Keratinocyte (primary cell): ENCODE results near the gene RC3H1. TPM values are rescaled to one million over a fixed set of nuclear protein-coding genes. Genes with fewer than 3 reads are reported as not detected.

Experiments
- DNase-seq: peaks from one replicate; pipeline ENCODE4 v3.0.0-alpha.2; 2011; ENCODE audit warnings: low read depth, missing footprints, low spot score
- FAIRE-seq: peaks from 2 replicates; lab custom pipeline; 2011; peaks lifted over from hg19 to GRCh38; lab: Jason Lieb, UNC
- H2AFZ ChIP-seq: 2 replicates; pipeline ENCODE4 v1.6.0; 2012; ENCODE audit warnings: low read length, control low read depth, inconsistent platforms; ENCODE audit not compliant: control insufficient read depth
- H3K27ac ChIP-seq: 2 replicates; pipeline ENCODE4 v1.5.1; 2011; ENCODE audit warnings: low read length; ENCODE audit not compliant: control insufficient read depth, insufficient read depth
- H3K27me3 ChIP-seq: 3 replicates; pipeline ENCODE4 v1.6.0; 2011; ENCODE audit warnings: low read length; ENCODE audit not compliant: control insufficient read depth, insufficient read depth; ENCODE audit errors: extremely low read depth
- H3K36me3 ChIP-seq, 2 experiments: 2 replicates in 1 of 2; 3 replicates in 1 of 2; pipeline ENCODE4 v1.5.1; 2011; ENCODE audit warnings: low read length in 2 of 2, mild to moderate bottlenecking in 1 of 2; ENCODE audit not compliant: control insufficient read depth in 2 of 2, insufficient read depth in 2 of 2; ENCODE audit errors: extremely low read depth in 1 of 2
- H3K4me1 ChIP-seq: 3 replicates; pipeline ENCODE4 v1.5.1; 2011; ENCODE audit warnings: low read length; ENCODE audit not compliant: control insufficient read depth, insufficient read depth; ENCODE audit errors: extremely low read depth
- H3K4me2 ChIP-seq: 3 replicates; pipeline ENCODE4 v1.6.0; 2011; ENCODE audit warnings: low read depth, low read length; ENCODE audit not compliant: control insufficient read depth, insufficient read depth; ENCODE audit errors: extremely low read depth
- H3K4me3 ChIP-seq, 3 experiments: fragments of 200-600 bp in 1 of 3; sonication (generic) in 1 of 3; 2 replicates in 2 of 3; 3 replicates in 1 of 3; pipeline ENCODE4 v1.5.1; 2011 to 2016; ENCODE audit warnings: low read length in 3 of 3, mild to moderate bottlenecking in 3 of 3, control low read depth in 2 of 3, inconsistent platforms in 1 of 3, low read depth in 1 of 3, mixed read lengths in 1 of 3, mixed run types in 1 of 3, moderate library complexity in 1 of 3; ENCODE audit not compliant: control insufficient read depth in 2 of 3, insufficient read depth in 2 of 3; ENCODE audit errors: extremely low read depth in 1 of 3
- H3K79me2 ChIP-seq: 2 replicates; pipeline ENCODE4 v1.6.0; 2012; ENCODE audit warnings: low read length; ENCODE audit not compliant: control insufficient read depth, insufficient read depth
- H3K9ac ChIP-seq: 3 replicates; pipeline ENCODE4 v1.6.0; 2011; ENCODE audit warnings: low read length; ENCODE audit not compliant: control insufficient read depth, insufficient read depth; ENCODE audit errors: extremely low read depth
- H3K9me1 ChIP-seq: 3 replicates; pipeline ENCODE4 v1.6.0; 2011; ENCODE audit warnings: low read length; ENCODE audit not compliant: control insufficient read depth, insufficient read depth; ENCODE audit errors: extremely low read depth
- H3K9me3 ChIP-seq: 2 replicates; pipeline ENCODE4 v1.5.1; 2012; ENCODE audit warnings: low read depth, low read length; ENCODE audit not compliant: control insufficient read depth
- H4K20me1 ChIP-seq: 3 replicates; pipeline ENCODE4 v1.6.0; 2011; ENCODE audit warnings: low read length; ENCODE audit not compliant: control insufficient read depth, insufficient read depth; ENCODE audit errors: extremely low read depth
- EZH2 ChIP-seq: IDR thresholded peaks from one replicate; pipeline ENCODE4 v1.6.1; 2012; ENCODE audit warnings: inconsistent platforms, mild to moderate bottlenecking, low read length, moderate library complexity
- dilution Hi-C: fragments of 300-500 bp; cut with MboI; formaldehyde crosslinking; loops from one replicate; pipeline ENCODE4 v1.7.0; 2020; ENCODE audit warnings: low sequenced_read_pairs; ENCODE audit not compliant: extremely low pct_ligation_motif_present
- polyA plus RNA-seq, 5 experiments: library from polyadenylated mRNA; depleted of rRNA in 3 of 5; stranded (reverse) in 3 of 5; stranded (forward) in 1 of 5; unstranded in 1 of 5; fragments of >200 nt; gene quantifications; 1 replicate in 1 of 5; 2 replicates in 3 of 5; 3 replicates in 1 of 5; pipeline versions ENCODE4 v1.2.1 to v1.2.3, GENCODE V29; 2011 to 2012; ENCODE audit warnings: missing spikeins in 2 of 5, low read depth in 1 of 5, low replicate concordance in 1 of 5
- TF ChIP-seq, protein P1 (sequence below), 3 experiments: IDR thresholded peaks in 1 of 3; conservative IDR thresholded peaks in 1 of 3; optimal IDR thresholded peaks in 1 of 3; 2 replicates in 2 of 3; 3 replicates in 1 of 3; pipeline versions ENCODE3 to v1.5.1; 2011; ENCODE audit warnings: low read length in 3 of 3, mild to moderate bottlenecking in 3 of 3, moderate library complexity in 2 of 3, control low read depth in 1 of 3, inconsistent platforms in 1 of 3; ENCODE audit not compliant: insufficient read depth in 2 of 3; ENCODE audit errors: extremely low read depth in 1 of 3

Gene RC3H1
- polyA plus RNA-seq, 1 donor (not counting 4 experiments of a cell fraction or from before 2014, with no cell fraction given): 10.4 TPM

DNA sequence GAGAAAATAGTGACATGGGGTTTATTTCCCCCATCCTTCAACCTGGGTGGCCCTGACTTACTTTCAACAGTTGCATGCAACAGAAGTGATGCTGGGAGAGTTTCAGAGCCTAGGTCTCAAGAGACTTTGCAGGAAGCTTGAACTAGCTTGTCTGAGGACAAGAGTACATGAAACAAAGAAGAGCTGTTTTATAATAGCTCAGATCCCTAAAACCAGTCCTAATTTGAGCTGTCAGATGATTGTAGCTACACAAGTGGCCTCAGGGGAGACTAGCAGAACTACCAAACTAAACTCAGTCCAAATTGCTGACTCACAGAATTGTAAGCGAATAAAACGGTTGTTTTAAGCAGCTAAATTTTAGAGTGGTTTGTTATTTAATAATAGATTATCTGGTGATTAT lies 17.1 kb downstream of the RC3H1 start:
- peaks cover 5% of the 10 kb centered on the region for H4K20me1 ChIP-seq
- DNase-seq (no peak), FAIRE-seq (no peak)
- H3K27me3 ChIP-seq: no peaks in the 10 kb centered on the region
- H3K4me1 ChIP-seq: peaks cover 3% of the 10 kb centered on the region
- no peaks in the 10 kb centered on the region for H3K9me1 ChIP-seq
- H3K9ac ChIP-seq: no peak overlapping the region
- H3K79me2 ChIP-seq: peaks cover 58% of the 10 kb centered on the region
- no peak overlapping the region for H3K4me2 ChIP-seq
- no peaks in the 10 kb centered on the region for H3K9me3 ChIP-seq
- H3K27ac ChIP-seq: no peak overlapping the region
- no peak overlapping the region for H3K4me3 ChIP-seq
- H3K36me3 ChIP-seq: peaks cover 0 to 2% of the 10 kb centered on the region in 2 experiments
- no peak for TF ChIP-seq EZH2
- TF ChIP-seq, protein P1, sequence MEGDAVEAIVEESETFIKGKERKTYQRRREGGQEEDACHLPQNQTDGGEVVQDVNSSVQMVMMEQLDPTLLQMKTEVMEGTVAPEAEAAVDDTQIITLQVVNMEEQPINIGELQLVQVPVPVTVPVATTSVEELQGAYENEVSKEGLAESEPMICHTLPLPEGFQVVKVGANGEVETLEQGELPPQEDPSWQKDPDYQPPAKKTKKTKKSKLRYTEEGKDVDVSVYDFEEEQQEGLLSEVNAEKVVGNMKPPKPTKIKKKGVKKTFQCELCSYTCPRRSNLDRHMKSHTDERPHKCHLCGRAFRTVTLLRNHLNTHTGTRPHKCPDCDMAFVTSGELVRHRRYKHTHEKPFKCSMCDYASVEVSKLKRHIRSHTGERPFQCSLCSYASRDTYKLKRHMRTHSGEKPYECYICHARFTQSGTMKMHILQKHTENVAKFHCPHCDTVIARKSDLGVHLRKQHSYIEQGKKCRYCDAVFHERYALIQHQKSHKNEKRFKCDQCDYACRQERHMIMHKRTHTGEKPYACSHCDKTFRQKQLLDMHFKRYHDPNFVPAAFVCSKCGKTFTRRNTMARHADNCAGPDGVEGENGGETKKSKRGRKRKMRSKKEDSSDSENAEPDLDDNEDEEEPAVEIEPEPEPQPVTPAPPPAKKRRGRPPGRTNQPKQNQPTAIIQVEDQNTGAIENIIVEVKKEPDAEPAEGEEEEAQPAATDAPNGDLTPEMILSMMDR (optimal IDR thresholded peaks at IDR 0.05 in 1 of 3, IDR thresholded peaks at IDR 0.05 in 1 of 3, conservative IDR thresholded peaks at IDR 0.05 in 1 of 3; ENCODE audit: extremely low read depth in 1 of 3, insufficient read depth in 2 of 3, low read length in 3 of 3): no peak
- H2AFZ ChIP-seq: no peak overlapping the region
- dilution Hi-C loops: no loop called here

- no peak overlapping the region for H3K9ac ChIP-seq
- no peak overlapping the region for H3K4me3 ChIP-seq
- no peaks in the 10 kb centered on the region for H3K9me1 ChIP-seq
- H3K27me3 ChIP-seq: no peaks in the 10 kb centered on the region
- no peaks in the 10 kb centered on the region for H3K9me3 ChIP-seq
- dilution Hi-C loops: no loop called here
- FAIRE-seq (no peak), DNase-seq (no peak)
- no peak for TF ChIP-seq EZH2
- TF ChIP-seq, protein P1 (optimal IDR thresholded peaks at IDR 0.05 in 1 of 3, IDR thresholded peaks at IDR 0.05 in 1 of 3, conservative IDR thresholded peaks at IDR 0.05 in 1 of 3; ENCODE audit: extremely low read depth in 1 of 3, insufficient read depth in 2 of 3, low read length in 3 of 3): no peak
- H2AFZ ChIP-seq: no peak overlapping the region
- peaks cover 0 to 2% of the 10 kb centered on the region in 2 experiments for H3K36me3 ChIP-seq
- H3K79me2 ChIP-seq: peaks cover 53% of the 10 kb centered on the region
- no peak overlapping the region for H3K27ac ChIP-seq
- H4K20me1 ChIP-seq: peaks cover 5% of the 10 kb centered on the region
- peaks cover 3% of the 10 kb centered on the region for H3K4me1 ChIP-seq
- no peak overlapping the region for H3K4me2 ChIP-seq
Measured at GRCh38 chr1:174003867-174004266, 18.3 kb downstream of the RC3H1 start.
